HEK293 (cell line): ENCODE results near the gene CDNF.

ENCODE experiments used
- CTCF ChIA-PET: fragments of 350-600 bp; formaldehyde crosslinking; extraction: SDS; loops from one replicate; lab custom pipeline; 2021; ENCODE audit warnings: antibody characterized with exemption; lab: Yijun Ruan, JAX
- POLR2A ChIA-PET: fragments of 300-600 bp; formaldehyde crosslinking; extraction: SDS; loops from one replicate; lab custom pipeline; 2020; ENCODE audit warnings: antibody characterized with exemption, inconsistent platforms; lab: Yijun Ruan, JAX
- H3K27ac ChIP-seq: fragments of 200-500 bp; sonication (Bioruptor generic); 2 replicates; pipeline ENCODE4 v1.5.1; 2014; ENCODE audit warnings: low read depth, low read length, control low read depth, inconsistent platforms; ENCODE audit errors: extremely low read depth
- H3K36me3 ChIP-seq, 2 experiments: fragments of 200-500 bp in 1 of 2; sonication (Bioruptor generic) in 1 of 2; 1 replicate in 1 of 2; 2 replicates in 1 of 2; pipeline ENCODE4 v1.5.1; 2014 to 2017; ENCODE audit warnings: inconsistent platforms in 2 of 2, low read length in 2 of 2; ENCODE audit not compliant: control insufficient read depth in 2 of 2, insufficient read depth in 1 of 2
- H3K4me1 ChIP-seq: fragments of 200-500 bp; sonication (Bioruptor generic); 2 replicates; pipeline ENCODE4 v1.5.1; 2014; ENCODE audit warnings: mild to moderate bottlenecking, low read length, inconsistent platforms; ENCODE audit not compliant: control insufficient read depth, insufficient read depth
- H3K4me3 ChIP-seq: 2 replicates; pipeline ENCODE4 v1.5.1; 2011; ENCODE audit warnings: low read depth, mild to moderate bottlenecking, control low read depth, low read length, moderate library complexity
- H3K9me3 ChIP-seq: fragments of 200-500 bp; sonication (Bioruptor generic); 2 replicates; pipeline ENCODE4 v1.5.1; 2014; ENCODE audit warnings: low read depth, low read length, inconsistent platforms; ENCODE audit not compliant: control insufficient read depth, insufficient read depth
- GLI4 ChIP-seq: fragments of 450-650 bp; formaldehyde crosslinking; IDR thresholded peaks from 2 replicates; pipeline ENCODE4 v1.5.1; 2016; ENCODE audit warnings: missing biosample characterization, missing genetic modification characterization
- MEIS1 ChIP-seq: sonication (generic); formaldehyde crosslinking; IDR thresholded peaks from 2 replicates; pipeline ENCODE4 v1.8.1; 2022; ENCODE audit warnings: missing genetic modification reagents, mild to moderate bottlenecking, borderline replicate concordance
- SALL2 ChIP-seq: fragments of 450-650 bp; formaldehyde crosslinking; IDR thresholded peaks from 2 replicates; pipeline ENCODE4 v1.5.0; 2017; ENCODE audit warnings: missing biosample characterization, mild to moderate bottlenecking, missing genetic modification characterization, borderline replicate concordance
- TCF7L2 ChIP-seq: IDR thresholded peaks from 2 replicates; pipeline ENCODE4 v1.6.1; 2011; ENCODE audit warnings: low read depth, mild to moderate bottlenecking, inconsistent platforms, low read length, moderate library complexity, borderline replicate concordance
- ZBTB1 ChIP-seq: fragments of 450-650 bp; formaldehyde crosslinking; IDR thresholded peaks from 2 replicates; pipeline ENCODE4 v1.5.1; 2016; ENCODE audit warnings: missing biosample characterization, missing genetic modification characterization
- ZBTB17 ChIP-seq: fragments of 450-650 bp; formaldehyde crosslinking; IDR thresholded peaks from 2 replicates; pipeline ENCODE4 v1.5.1; 2016; ENCODE audit warnings: missing biosample characterization, missing genetic modification characterization
- ZBTB48 ChIP-seq: fragments of 450-650 bp; formaldehyde crosslinking; IDR thresholded peaks from 2 replicates; pipeline ENCODE4 v1.5.1; 2016; ENCODE audit warnings: missing biosample characterization, missing genetic modification characterization
- ZNF132 ChIP-seq: fragments of 450-650 bp; formaldehyde crosslinking; IDR thresholded peaks from 2 replicates; pipeline ENCODE4 v1.5.1; 2017; ENCODE audit warnings: missing biosample characterization, missing genetic modification characterization, borderline replicate concordance
- ZNF140 ChIP-seq: fragments of 450-650 bp; formaldehyde crosslinking; IDR thresholded peaks from 2 replicates; pipeline ENCODE4 v1.5.1; 2016; ENCODE audit warnings: missing biosample characterization, missing genetic modification characterization
- ZNF2 ChIP-seq: fragments of 450-650 bp; formaldehyde crosslinking; IDR thresholded peaks from 2 replicates; pipeline ENCODE4 v1.5.1; 2016; ENCODE audit warnings: missing biosample characterization, missing genetic modification characterization
- ZNF223 ChIP-seq: fragments of 450-650 bp; formaldehyde crosslinking; IDR thresholded peaks from 2 replicates; pipeline ENCODE4 v1.5.1; 2016; ENCODE audit warnings: missing biosample characterization, missing genetic modification characterization
- ZNF416 ChIP-seq: fragments of 450-650 bp; formaldehyde crosslinking; IDR thresholded peaks from 2 replicates; pipeline ENCODE4 v1.5.1; 2016; ENCODE audit warnings: missing biosample characterization, missing genetic modification characterization
- ZNF544 ChIP-seq: fragments of 450-650 bp; formaldehyde crosslinking; IDR thresholded peaks from 2 replicates; pipeline ENCODE4 v1.5.0; 2017; ENCODE audit warnings: missing biosample characterization, missing genetic modification characterization
- ZNF558 ChIP-seq: fragments of 450-650 bp; formaldehyde crosslinking; IDR thresholded peaks from 2 replicates; pipeline ENCODE4 v1.5.1; 2016; ENCODE audit warnings: missing biosample characterization, missing genetic modification characterization
- ZNF596 ChIP-seq: fragments of 450-650 bp; IDR thresholded peaks from 2 replicates; pipeline ENCODE4 v1.5.0; 2018; ENCODE audit warnings: missing biosample characterization, mild to moderate bottlenecking, missing genetic modification characterization, moderate library complexity
- ZNF707 ChIP-seq: fragments of 450-650 bp; formaldehyde crosslinking; IDR thresholded peaks from 2 replicates; pipeline ENCODE4 v1.5.1; 2016; ENCODE audit warnings: missing biosample characterization, missing genetic modification characterization
- ZNF768 ChIP-seq: fragments of 450-650 bp; formaldehyde crosslinking; IDR thresholded peaks from 2 replicates; pipeline ENCODE4 v1.5.1; 2018; ENCODE audit warnings: missing biosample characterization, mild to moderate bottlenecking, missing genetic modification characterization
- TF ChIP-seq, protein P1 (sequence below): fragments of 450-650 bp; formaldehyde crosslinking; IDR thresholded peaks from 2 replicates; pipeline ENCODE4 v1.5.1; 2016; ENCODE audit warnings: missing biosample characterization, missing genetic modification characterization
- TF ChIP-seq, protein P2 (sequence below): fragments of 450-650 bp; formaldehyde crosslinking; IDR thresholded peaks from 2 replicates; pipeline ENCODE4 v1.5.1; 2016; ENCODE audit warnings: missing biosample characterization, missing genetic modification characterization
- TF ChIP-seq, protein P3 (sequence below): fragments of 450-650 bp; formaldehyde crosslinking; IDR thresholded peaks from 2 replicates; pipeline ENCODE4 v1.5.1; 2016; ENCODE audit warnings: missing biosample characterization, missing genetic modification characterization

The CDNF gene

DNA sequence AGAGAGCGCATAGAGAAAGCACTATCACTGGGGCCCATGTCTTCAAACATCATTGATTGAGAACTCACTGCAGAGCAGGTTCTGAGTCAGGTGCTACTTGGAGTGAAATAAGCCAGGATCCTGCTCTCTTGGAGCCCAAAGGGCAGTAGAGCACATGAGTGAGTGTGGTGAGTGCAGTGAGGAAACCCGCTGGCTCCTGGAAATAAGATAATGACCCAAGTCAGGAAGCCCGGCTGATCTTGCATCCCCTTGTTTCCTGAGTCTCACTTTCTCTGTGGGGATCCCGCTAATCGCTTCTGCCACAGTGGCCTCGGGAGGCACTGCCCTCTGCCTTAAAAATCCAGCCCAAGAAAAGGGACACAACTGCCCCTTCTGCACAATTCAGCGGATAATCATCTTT, 56.1 kb downstream of the CDNF start:
- Histone ChIP-seq H3K36me3 (no peaks in the 10 kb centered on the region), H3K27ac (no peak overlapping the region), H3K4me3 (no peak overlapping the region), H3K4me1 (no peaks in the 10 kb centered on the region), H3K9me3 (no peaks in the 10 kb centered on the region; the same call in 1 of the 2 replicates)
- TF ChIP-seq GLI4 = no peak
- TF ChIP-seq ZNF558 (tag by site-specific recombination) = no peak
- no peak for TF ChIP-seq TCF7L2
- no peak for TF ChIP-seq ZNF707
- no peak for TF ChIP-seq ZNF596 (tag by site-specific recombination)
- TF ChIP-seq, protein P1, sequence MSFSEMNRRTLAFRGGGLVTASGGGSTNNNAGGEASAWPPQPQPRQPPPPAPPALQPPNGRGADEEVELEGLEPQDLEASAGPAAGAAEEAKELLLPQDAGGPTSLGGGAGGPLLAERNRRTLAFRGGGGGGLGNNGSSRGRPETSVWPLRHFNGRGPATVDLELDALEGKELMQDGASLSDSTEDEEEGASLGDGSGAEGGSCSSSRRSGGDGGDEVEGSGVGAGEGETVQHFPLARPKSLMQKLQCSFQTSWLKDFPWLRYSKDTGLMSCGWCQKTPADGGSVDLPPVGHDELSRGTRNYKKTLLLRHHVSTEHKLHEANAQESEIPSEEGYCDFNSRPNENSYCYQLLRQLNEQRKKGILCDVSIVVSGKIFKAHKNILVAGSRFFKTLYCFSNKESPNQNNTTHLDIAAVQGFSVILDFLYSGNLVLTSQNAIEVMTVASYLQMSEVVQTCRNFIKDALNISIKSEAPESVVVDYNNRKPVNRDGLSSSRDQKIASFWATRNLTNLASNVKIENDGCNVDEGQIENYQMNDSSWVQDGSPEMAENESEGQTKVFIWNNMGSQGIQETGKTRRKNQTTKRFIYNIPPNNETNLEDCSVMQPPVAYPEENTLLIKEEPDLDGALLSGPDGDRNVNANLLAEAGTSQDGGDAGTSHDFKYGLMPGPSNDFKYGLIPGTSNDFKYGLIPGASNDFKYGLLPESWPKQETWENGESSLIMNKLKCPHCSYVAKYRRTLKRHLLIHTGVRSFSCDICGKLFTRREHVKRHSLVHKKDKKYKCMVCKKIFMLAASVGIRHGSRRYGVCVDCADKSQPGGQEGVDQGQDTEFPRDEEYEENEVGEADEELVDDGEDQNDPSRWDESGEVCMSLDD (tag by site-specific recombination) = no peak
- TF ChIP-seq ZNF140 = no peak
- TF ChIP-seq ZNF2 (tag by site-specific recombination) = no peak
- TF ChIP-seq ZNF768 = no peak
- TF ChIP-seq ZNF416 (tag by site-specific recombination) = no peak
- TF ChIP-seq SALL2 (tag by site-specific recombination) = no peak
- ChIA-PET CTCF (no interaction called here), POLR2A (no interaction called here)

DNA sequence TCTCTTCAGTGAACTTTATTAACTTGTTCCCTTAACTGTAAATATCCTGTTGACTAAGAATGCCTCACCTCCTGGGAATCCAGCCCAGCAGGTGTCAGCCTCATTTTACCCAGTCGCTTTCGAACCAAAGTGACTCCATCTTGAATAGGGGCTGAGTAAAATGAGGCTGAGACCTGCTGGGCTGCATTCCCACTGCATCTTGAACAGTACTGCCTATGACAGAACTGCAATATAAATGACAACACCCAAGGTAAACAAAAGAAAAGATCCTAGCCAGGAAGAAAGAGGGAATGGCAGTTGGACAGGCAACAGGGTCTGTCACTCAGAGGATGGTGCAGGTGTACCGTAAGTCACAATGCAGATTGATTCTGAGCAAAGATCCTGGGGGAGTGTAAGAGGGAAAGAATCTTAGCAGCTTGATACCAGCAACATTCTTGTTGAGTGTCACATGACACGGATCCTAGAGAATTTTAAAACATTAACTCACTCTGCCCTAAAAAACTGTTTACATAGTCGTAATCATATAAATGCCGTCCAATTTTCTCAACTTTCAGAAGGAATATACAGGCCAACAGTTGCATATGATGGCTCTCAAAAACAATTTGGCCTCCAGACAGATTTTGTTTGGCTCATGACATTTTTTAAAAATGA, 58.7 kb downstream of the CDNF start:
- H3K36me3 ChIP-seq = no peaks in the 10 kb centered on the region
- no peaks in the 10 kb centered on the region for H3K4me1 ChIP-seq
- ChIA-PET POLR2A (no interaction called here), CTCF (no interaction called here)
- TF ChIP-seq ZNF132 = no peak
- no peak for TF ChIP-seq ZBTB1 (tag by site-specific recombination)
- TF ChIP-seq, protein P2, sequence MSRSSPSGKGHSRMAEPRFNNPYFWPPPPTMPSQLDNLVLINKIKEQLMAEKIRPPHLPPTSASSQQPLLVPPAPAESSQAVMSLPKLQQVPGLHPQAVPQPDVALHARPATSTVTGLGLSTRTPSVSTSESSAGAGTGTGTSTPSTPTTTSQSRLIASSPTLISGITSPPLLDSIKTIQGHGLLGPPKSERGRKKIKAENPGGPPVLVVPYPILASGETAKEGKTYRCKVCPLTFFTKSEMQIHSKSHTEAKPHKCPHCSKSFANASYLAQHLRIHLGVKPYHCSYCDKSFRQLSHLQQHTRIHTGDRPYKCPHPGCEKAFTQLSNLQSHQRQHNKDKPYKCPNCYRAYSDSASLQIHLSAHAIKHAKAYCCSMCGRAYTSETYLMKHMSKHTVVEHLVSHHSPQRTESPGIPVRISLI (tag by site-specific recombination) = no peak
- TF ChIP-seq ZBTB17 (tag by site-specific recombination) = no peak
- TF ChIP-seq, protein P3, sequence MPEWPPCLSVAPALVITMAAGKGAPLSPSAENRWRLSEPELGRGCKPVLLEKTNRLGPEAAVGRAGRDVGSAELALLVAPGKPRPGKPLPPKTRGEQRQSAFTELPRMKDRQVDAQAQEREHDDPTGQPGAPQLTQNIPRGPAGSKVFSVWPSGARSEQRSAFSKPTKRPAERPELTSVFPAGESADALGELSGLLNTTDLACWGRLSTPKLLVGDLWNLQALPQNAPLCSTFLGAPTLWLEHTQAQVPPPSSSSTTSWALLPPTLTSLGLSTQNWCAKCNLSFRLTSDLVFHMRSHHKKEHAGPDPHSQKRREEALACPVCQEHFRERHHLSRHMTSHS = no peak
- TF ChIP-seq ZNF544 (tag by site-specific recombination) = no peak
- H3K4me3 ChIP-seq = no peak overlapping the region
- no peak overlapping the region for H3K27ac ChIP-seq
- no peaks in the 10 kb centered on the region for H3K9me3 ChIP-seq

DNA sequence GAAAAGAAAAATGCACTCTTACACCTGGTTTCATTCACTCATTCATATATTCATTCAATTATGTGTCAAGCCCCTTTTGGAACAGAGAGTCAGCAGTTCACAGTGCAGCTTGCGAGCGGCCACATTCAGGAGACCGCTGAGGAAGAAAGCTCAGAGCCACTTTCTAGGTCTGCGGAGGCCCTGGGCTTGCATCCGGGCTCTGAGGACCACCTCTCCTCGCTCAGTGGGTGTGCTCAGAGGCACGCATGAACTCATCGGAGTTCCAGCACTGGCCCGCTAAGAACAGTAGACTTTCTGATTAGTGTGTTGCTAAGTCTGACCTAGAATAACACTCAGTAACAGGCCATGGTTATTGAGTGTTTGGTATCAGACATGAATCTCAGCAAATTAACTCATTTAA, 61.3 kb downstream of the CDNF start:
- no peak overlapping the region for H3K4me3 ChIP-seq
- ChIA-PET CTCF (interaction anchor here (0.6 to 0.7 kb wide), 2 partner anchors 67 to 1241 kb away, joined by 3 read pairs; no protein-coding TSS in a partner anchor), POLR2A (no interaction called here)
- H3K9me3 ChIP-seq = no peaks in the 10 kb centered on the region
- TF ChIP-seq MEIS1 (CRISPR knock-in tag) (no peak), ZBTB48 (tag by site-specific recombination) (no peak), ZNF223 (tag by site-specific recombination) (no peak)
- no peaks in the 10 kb centered on the region for H3K36me3 ChIP-seq
- H3K27ac ChIP-seq = no peak overlapping the region
- H3K4me1 ChIP-seq = no peaks in the 10 kb centered on the region
